Activated CD4-positive, CD25-positive, alpha-beta regulatory T cell (primary cell): Measurements from ENCODE around the gene STAT5B.
"Not testable (repeated sequence)": the region's sequence is repeated elsewhere in the genome, so short reads cannot be mapped to it uniquely, and the experiment has no call there.

Source experiments
- DNase-seq, 4 experiments: peaks; one replicate each; lab custom pipeline; 2025; lab: John Stamatoyannopoulos, UW

STAT5B gene

DNA sequence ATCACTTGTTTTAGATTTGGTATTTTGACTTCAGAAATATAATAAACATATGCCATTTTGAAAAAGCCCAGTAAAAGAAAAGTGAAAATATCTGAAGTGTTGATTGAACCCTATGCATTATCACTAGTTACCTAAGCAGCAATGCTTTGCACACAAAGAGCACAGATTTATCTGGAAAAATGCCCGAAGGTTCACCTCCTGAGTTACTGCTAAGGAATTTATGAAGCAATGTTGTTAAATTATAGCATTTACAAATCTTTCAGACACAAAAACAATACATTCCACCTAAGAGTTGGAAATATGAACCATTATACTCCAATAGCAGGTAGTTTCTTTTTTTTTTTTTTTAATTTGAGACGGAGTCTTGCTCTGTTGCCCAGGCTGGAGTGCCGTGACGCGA, 43.0 kb downstream of the STAT5B start:
- no peak for DNase-seq

DNA sequence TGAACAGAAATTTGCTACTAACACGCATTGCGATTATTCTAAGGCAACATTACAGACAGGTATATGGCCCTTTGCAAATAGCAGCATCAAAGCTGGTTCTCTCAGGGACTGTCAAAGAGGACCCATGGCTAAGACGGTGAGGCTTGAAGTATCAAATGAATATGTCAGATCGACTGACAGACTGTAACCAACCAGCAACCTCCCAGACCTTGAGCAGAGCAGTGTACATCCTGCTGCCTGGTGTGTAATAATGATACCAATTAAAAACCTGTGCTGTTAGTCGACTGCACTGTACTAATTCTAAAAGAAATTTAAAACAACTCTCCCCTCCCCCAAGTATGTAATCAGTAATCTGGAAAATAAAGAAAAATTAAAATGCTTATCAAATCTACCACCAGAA, 46.0 kb downstream of the STAT5B start:
- DNase-seq: no peak

DNA sequence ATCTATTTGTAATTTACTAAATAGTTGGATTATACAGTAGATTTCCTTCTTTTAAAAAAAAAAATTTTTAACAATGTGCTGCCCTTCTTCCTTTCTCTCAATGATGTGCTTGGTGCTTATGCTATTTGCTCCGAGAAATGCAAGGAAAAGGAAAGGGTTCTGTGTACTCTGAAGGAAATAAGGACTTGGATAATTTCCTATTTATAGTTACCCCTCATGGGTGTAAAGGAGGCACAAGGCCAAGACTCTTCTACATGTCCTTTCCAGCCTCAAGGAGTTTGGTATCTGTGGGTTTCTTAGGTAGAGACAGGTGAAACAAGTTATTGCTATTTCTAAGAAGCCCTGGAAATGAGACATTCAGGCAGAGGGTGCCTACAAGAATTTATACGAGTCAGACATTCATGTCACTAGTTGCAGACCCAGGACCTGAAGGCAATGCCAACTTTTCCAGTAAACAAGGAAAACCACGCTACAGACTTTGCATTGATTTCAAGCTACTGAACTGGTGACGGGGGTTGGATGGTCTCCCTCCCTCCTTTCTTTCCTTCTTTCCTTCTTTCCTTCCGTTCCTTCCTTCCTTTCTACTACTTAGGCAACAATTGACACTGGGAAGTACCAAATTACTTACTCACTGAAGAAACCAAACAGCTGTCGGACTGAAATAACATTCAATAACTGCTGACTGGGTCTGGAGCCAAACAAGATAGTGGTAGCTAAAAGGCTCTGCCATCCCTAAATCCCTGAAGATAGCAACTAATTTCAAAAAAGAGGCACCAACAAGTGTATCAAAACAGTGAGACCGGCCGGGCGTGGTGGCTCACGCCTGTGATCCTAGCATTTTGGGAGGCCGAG, 48.1 kb downstream of the STAT5B start:
- DNase-seq: no peak

DNA sequence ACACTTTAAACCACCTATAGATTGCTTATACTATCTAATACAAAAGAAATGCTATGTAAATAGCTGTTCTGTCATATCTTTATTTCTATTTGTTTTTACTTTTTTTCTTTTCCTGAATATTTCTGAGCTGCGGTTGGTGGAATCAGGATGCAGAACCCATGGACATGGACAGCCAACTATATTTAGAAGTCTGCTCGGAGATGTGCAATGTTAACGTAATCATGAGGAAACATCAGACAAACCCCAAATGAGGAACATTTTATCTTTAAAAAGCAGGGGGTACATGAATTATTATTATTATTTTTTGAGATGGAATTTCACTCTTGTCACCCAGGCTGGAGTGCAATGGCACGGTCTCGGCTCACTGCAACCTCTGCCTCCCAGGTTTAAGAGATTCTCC, 50.5 kb downstream of the STAT5B start:
- no peak for DNase-seq

DNA sequence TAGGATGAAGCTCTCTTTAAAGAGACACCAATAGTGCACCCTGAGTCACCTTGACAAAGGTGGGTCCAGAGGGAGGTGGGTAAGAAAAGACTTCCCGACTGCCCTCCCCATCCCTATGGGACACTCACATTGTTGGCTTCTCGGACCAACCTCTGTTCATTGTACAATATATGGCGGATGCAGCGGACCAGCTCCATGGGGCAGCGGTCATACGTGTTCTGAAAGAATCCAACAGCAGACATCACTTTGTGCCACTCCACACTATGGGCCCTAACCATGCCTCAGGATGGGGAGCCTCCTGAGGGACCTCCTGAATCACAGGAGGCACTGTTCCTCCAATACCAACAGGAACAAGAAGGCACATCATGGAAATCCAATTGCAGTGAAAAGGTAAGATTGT, 51.5 kb downstream of the STAT5B start:
- DNase-seq: no peak

DNA sequence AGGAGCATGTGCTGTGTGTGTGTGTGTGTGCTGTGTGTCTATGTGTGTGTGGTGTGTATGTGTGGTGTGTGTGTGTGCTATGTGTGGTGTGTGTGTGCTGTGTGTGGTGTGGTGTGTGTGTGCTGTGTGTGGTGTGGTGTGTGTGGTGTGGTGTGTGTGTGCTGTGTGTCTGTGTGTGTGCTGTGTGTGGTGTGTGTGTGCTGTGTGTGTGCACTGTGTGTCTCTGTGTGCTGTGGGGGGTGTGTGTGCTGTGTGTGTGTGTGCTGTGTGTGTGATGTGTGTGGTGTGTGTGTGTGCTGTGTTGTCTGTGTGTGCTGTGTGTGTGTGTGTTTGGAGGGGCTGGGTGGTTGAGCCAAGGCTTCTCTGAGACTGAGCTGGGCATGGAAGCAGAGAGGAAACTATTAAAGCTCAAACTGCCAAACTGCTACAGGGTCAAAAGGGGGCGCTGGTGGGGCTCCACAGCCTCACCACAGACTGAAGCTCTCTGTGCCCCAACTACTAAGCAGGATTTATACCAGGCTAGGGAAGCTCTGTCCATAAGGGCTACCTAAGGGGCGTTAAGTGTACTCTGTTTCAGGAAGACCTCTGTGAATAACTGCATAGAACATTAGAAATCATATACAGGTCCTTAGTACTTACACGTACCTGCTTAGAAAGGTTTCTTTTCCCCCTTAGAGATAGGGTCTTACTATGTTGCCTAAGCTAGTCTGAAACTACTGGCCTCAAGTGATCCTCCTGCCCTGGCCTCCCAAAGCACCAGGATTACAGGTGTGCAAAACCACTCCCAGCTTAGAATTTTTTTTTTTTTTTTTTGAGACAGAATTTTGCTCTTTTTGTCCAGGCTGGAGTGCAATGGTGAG, 54.1 kb downstream of the STAT5B start:
- peak in 3 of 4 experiments; percentile 17 to 29 (median 29) for DNase-seq

DNA sequence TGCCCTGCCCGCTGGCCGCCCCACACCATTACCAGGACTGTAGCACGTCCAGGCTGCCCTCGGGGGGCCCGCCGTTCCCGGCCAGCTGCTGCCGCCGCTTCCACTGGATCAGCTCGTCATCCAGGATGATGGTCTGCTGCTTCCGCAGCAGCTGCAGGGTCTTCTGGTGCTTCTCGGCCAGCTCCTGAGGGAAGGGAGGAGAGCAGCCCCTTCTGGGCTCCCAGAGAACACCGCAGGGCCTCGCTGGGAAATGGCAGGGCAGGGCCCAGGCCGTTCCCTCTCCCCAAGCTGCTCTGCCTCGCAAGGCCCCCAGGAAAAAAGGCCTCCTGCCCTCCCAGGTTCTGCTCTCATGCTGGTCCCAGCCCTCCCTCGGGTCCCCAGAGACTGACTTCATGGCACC, 56.9 kb downstream of the STAT5B start:
- not testable (repeated sequence) for DNase-seq

DNA sequence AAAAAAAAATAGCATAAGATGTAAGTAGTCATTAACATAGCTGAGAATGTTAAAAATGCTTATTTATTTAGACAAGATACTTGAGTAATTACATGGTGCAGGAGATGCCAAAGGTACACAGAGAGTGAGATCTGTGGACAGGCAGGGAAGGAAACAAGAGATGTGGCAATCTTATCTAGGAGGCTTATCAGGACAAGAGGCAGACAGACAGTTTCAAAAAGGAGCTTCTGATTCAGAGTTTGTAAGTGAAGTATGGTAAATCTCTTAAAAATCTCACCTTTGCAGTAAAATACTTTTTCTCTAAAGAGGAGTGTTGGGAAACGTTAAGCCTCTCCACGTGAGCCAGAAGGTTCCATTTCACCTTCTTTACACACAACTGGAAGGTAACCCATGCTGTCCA, 62.0 kb downstream of the STAT5B start:
- DNase-seq: no peak

DNA sequence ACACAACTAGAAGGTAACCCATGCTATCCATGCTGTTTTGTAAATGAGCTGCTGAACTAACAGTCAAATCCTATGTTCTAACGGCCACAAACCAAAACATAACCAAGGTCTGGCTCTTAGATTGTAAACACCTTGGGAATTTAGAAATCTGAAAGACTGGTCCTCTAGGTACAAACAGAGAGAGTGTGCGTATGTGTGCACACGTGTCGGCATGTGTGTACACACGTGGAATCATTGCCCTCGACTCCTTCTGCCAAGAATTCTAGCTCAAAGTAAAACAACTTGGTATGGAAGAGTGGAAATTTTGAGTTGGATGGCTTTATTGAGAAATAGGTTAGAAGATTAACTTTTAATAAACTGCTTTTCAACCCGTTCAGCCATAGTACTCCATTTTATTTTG, 63.8 kb downstream of the STAT5B start:
- no peak for DNase-seq

DNA sequence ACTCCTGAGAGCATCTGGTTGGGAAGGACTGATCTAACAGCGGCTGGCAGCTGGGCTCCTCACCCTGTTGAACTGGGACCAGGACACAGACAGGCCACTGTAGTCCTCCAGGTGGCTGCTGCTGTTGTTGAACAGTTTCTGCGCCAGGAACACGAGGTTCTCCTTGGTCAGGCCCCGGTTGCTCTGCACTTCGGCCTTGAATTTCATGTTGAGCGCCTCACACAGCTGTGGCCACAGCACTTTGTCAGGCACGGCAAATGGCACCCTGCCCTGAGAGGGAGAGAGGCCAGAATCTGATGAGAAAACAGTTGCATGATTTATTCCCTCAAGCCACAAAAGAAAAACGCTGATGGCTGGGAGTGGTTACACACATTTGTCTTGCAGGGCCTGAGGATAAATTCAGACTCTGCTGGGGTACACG, 64.3 kb downstream of the STAT5B start:
- DNase-seq: not testable (repeated sequence)

DNA sequence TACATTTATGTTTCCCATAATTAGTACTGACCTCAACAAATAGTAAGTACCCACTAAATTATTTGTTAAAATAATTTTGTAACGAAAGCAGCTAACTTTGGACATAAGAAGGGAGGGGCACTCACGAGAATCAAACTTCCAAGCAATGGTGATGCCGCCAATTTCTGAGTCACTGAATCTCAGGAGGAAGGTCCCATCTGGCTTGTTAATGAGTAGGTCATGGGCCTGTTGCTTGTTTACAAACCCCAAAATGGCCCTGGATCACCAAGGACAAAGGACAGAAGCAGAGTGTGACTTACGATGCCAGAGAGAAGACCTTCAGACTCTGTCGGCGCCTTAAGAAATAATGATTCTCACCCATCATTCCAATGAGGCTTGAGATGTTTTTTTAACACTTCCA, 66.1 kb downstream of the STAT5B start:
- no peak for DNase-seq

DNA sequence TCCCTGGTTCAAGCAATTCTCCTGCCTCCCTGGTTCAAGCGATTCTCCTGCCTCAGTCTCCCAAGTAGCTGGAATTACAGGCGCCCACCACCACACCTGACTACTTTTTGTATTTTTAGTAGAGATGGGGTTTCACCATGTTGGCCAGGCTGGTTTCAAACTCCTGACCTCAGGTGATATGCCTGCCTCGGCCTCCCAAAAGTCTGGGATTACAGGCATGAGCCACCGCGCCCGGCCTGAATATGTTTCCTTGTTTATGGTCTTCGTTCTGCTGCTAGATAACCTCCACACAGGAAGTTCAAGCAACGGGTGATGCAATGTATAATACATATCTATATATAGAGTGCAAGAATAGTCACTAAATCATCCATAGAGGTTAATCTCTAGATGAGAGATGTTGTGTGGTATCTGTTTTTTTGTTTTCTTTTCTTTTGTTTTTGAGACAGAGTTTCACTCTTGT, 70.0 kb downstream of the STAT5B start:
- DNase-seq: not testable (repeated sequence)

DNA sequence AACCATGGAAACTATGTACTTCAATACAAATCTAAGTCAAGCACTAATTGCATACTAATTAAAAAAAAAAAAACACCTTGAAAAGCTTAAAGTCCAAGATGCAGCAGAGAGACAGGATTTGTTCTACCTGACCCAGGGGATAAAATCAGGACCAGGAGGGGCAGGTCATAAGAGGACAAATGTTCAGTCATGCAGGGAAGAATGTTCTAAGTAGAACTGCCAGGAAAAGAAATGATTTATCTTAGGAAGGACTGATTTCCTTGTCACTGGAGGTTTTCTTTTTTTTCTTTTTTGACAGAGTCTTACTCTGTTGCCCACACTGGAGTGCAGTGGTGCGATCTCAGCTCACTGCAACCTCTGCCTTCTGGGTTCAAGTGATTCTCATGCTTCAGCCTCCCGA, 72.8 kb downstream of the STAT5B start:
- DNase-seq: no peak

DNA sequence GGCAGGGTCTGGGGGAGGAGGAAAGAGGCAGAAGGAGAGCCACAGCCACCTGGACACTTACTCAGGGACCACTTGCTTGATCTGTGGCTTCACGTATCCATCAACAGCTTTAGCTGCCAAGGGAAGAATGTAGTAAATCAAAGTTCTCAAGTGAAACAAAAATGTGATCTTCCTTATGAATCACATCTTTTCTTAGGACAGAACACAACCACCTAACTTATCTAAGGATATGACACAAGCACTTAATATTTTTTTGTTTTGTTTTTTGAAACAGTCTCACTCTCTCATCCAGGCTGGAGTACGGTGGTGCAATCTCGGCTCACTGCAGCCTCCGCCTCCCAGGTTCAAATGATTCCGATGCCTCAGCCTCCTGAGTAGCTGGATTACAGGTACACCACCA, 73.5 kb downstream of the STAT5B start:
- DNase-seq: no peak

DNA sequence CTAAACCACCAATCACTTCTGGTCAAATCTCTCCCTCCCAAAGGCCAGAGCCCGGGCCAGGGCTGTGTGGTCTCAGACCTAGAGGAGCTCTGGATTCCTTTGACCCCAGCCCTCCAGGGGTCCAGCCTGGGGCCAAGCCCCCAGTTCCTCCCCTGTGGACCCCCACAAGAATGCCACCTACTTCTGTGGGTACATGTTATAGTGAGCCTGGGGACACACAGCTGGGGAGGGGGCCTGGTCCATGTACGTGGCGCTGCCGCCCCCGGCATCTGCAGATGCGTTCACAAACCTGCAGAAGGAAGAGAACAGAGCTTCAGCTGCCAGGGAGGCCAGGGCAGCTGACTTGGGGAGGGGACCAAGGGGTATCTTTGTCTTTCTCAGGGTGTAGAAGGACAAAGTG, 74.0 kb downstream of the STAT5B start:
- DNase-seq: no peak

DNA sequence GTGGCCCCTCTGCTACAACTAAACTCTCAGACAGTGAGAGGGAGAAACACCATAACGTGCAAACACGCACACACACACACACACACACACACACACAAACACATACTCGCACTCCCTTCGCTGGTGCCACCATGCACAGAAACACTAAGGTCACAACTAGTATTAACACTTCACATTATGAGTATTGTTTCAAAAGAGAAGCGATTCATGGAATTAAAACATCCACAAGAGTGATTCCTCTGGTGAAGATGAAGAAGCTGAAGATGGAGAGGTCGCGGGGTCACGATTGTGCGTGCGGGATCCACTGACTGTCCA, 74.8 kb downstream of the STAT5B start:
- no peak for DNase-seq

DNA sequence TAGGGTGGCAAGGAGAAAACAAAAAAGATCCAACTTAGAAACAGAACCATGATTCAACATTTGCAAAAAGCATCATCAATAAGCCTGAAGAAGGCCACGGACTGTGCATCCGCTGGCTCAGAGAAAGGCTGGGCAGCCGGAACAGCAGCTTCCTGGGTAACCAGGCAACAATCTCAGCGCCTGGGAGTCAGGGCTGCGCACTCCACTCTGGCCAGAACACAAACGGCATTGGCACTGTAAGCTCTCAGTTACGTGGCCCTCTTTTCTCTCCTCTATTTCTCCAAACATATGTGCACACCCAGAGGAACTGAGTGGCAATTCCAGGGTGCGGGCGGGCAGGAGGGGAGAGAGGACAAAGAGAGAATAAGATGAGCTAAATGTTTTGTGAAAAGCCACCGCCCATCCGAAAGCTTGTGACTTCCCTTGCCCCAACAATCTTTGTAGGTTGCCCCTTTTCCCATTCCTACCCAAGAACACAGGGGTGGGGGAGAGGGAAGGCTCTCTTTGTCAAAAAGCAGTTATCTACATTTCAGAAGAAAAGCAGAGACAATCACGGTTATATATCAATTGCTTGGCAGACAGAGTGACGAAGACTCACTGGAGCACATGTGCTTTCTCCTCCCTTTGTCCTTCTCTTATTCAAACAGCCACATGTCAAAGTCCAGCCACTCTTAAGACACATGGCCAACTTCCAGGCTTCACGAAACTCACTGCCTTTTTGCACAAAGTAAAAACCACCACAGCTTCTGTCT, 75.3 kb downstream of the STAT5B start:
- DNase-seq: no peak

DNA sequence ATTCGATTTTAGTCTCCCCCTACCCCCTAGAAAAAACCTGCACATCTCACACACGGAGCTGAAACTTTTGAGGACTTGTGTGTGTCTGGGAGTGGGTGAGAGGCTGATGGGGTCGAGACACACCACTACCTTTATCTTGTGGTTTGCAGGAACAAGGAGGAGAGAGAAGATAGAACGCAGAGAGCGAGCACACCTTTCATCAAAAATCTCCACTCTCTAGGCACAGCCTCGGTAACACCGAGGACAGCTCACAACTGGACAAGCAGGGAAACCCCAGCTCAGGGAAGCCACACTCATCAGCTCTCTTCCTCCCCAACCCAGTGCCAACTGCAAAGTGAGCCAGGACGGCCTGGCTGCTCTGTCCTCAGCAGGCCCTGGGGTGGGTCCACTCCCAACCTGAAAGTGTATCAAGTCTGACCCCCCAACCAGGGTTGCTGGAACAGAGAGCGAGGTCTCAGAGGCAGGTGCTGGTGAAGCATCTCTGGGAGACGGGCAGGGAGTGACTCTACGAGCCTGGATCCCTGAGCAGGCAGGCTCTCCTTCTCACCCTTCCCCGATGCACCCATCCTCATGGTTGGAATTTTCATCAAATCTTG, 76.7 kb downstream of the STAT5B start:
- DNase-seq: no peak

DNA sequence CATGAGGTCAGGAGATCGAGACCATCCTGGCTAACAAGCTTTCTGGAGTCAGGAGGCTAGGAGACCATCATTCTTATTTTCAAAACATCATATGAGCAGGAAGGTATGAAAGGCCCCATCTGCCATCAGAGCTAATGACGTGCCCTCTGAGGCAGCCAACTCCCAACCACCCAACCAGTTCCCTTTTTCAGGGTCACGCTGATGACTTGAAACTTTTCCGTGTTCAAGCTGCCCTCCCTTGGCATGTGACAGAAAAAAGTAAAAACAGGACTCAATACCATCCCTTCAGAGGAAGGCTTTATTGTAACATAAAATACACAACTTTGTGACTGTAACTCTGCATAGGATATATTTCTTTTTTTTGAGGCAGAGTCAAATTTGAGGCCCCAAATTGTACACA, 77.3 kb downstream of the STAT5B start:
- DNase-seq: no peak

DNA sequence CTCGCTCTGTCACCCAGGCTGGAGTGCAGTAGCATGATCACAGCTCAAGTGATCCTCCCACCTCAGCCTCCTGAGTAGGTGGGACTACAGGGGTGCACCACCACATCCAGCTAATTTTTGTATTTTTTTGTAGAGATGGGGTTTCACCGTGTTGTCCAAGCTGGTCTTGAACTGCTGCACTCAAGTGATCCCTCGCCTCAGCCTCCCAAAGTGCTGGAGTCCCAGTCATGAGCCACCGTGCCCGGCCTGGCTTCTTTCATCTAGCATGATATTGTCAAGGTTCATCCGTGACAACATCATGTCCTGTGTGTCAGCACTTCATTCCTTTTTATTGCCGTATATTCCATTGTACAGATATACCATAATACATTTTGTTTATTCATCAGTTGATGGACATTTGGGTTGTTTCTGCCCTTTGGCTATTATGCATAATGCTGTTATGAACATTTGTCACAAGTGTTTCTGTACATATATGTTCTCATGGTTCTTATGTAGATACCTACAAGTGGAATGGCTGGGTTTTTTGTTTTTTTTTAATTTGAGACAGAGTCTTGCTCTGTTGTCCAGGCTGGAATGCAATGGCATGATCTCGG, 78.5 kb downstream of the STAT5B start:
- no peak for DNase-seq
